K562 (cell line): ENCODE data around the gene WDR18. TPM values are rescaled to one million over a fixed set of nuclear protein-coding genes. Genes with fewer than 3 reads are reported as not detected.

Source experiments
- CBX1 ChIP-seq: sonication (generic); IDR thresholded peaks from 2 replicates; pipeline ENCODE4 v1.6.1; 2016; ENCODE audit warnings: antibody characterized with exemption, low read depth, mild to moderate bottlenecking
- CCNT2 ChIP-seq: IDR thresholded peaks from 2 replicates; pipeline ENCODE4 v1.6.1; 2011; ENCODE audit warnings: borderline replicate concordance, low read depth, mild to moderate bottlenecking, moderate library complexity, mixed read lengths, low read length; ENCODE audit not compliant: insufficient read length; ENCODE audit errors: extremely low read depth
- HMGXB4 ChIP-seq: sonication (generic); formaldehyde crosslinking; IDR thresholded peaks from 2 replicates; pipeline ENCODE4 v1.8.1; 2023; ENCODE audit warnings: mild to moderate bottlenecking, missing genetic modification reagents
- NR3C1 ChIP-seq: sonication (generic); formaldehyde crosslinking; IDR thresholded peaks from 2 replicates; pipeline ENCODE4 v1.8.1; 2022; ENCODE audit warnings: missing genetic modification reagents
- PBX2 ChIP-seq, 2 experiments: IDR thresholded peaks in 1 of 2; conservative IDR thresholded peaks in 1 of 2; 2 replicates each; pipeline ENCODE4 v1.6.1; 2016; ENCODE audit warnings: low read depth in 2 of 2, mild to moderate bottlenecking in 1 of 2, missing compliant biosample characterization in 1 of 2, missing genetic modification characterization in 1 of 2, moderate library complexity in 1 of 2
- RBM17 ChIP-seq: fragments of 200-400 bp; formaldehyde crosslinking; IDR thresholded peaks from 2 replicates; pipeline ENCODE4 v1.6.1; 2017; ENCODE audit warnings: low read depth, mild to moderate bottlenecking, low read length, borderline replicate concordance
- RBM34 ChIP-seq: fragments of 200-400 bp; formaldehyde crosslinking; IDR thresholded peaks from 2 replicates; pipeline ENCODE4 v1.6.1; 2018; ENCODE audit warnings: low read length, borderline replicate concordance; ENCODE audit not compliant: insufficient read depth
- SIN3A ChIP-seq, 2 experiments: fragments of 150-350 bp in 1 of 2; IDR thresholded peaks; 2 replicates each; pipeline ENCODE4 v1.6.1; 2011 to 2016; ENCODE audit warnings: borderline replicate concordance in 2 of 2, low read depth in 2 of 2, low read length in 2 of 2, mild to moderate bottlenecking in 2 of 2, moderate library complexity in 2 of 2; ENCODE audit not compliant: control insufficient read depth in 1 of 2
- SP2 ChIP-seq: IDR thresholded peaks from 2 replicates; pipeline ENCODE4 v1.6.1; 2011; ENCODE audit warnings: mild to moderate bottlenecking, low read depth, low read length, moderate library complexity; ENCODE audit not compliant: poor library complexity, severe bottlenecking; ENCODE audit errors: extremely low read depth
- SRSF1 ChIP-seq: fragments of 200-400 bp; formaldehyde crosslinking; IDR thresholded peaks from 2 replicates; pipeline ENCODE4 v1.6.1; 2017; ENCODE audit warnings: mild to moderate bottlenecking, low read depth, low read length, moderate library complexity
- TCF7 ChIP-seq: sonication (generic); IDR thresholded peaks from 2 replicates; pipeline ENCODE4 v1.6.1; 2016; ENCODE audit warnings: antibody characterized with exemption, borderline replicate concordance
- ZNF584 ChIP-seq: fragments of 200-800 bp; sonication (Bioruptor generic); IDR thresholded peaks from 2 replicates; pipeline ENCODE4 v1.6.1; 2016; ENCODE audit warnings: low read depth, mild to moderate bottlenecking, missing genetic modification characterization, missing compliant biosample characterization
- ZNF76 ChIP-seq: fragments of 250-450 bp; sonication (Bioruptor Pico); IDR thresholded peaks from 2 replicates; pipeline ENCODE4 v1.4.0; 2020; ENCODE audit warnings: mild to moderate bottlenecking, moderate library complexity, borderline replicate concordance
- polyA plus RNA-seq, 8 experiments: library from polyadenylated mRNA; depleted of rRNA in 4 of 8; stranded (reverse) in 5 of 8; unstranded in 3 of 8; fragments of >200 nt; fragmentation: Nextera tagmentation in 2 of 8; fragmentation: Illumina TruSeq in 1 of 8; extraction: Ambion mirVana in 2 of 8; extraction: Trizol in 1 of 8; gene quantifications; 2 replicates each; pipeline versions ENCODE4 v1.2.1 to v1.2.3, GENCODE V29; 2011 to 2014; ENCODE audit warnings: inconsistent platforms in 1 of 8, missing spikeins in 1 of 8
- total RNA-seq, 7 experiments: library from RNA; depleted of rRNA in 6 of 7; stranded (reverse); fragments of >200 nt in 6 of 7; fragmentation: Illumina TruSeq in 2 of 7; extraction: Trizol in 2 of 7; gene quantifications; 2 replicates each; pipeline versions ENCODE4 v1.2.1 to v1.2.3, GENCODE V29; 2011 to 2021; ENCODE audit warnings: low replicate concordance in 1 of 7
- TF ChIP-seq, protein P1 (sequence below): fragments of 450-650 bp; IDR thresholded peaks from 2 replicates; pipeline ENCODE4 v1.6.1; 2014; ENCODE audit warnings: low read depth, mild to moderate bottlenecking, moderate library complexity, borderline replicate concordance

The WDR18 gene
- total and polyA plus RNA-seq, 9 of the 15 experiments (the other 6 are each of a cell fraction or from before 2014, with no cell fraction given), result 0.65 to 181 (median 30.1) TPM

GRCh38 chr19:1020868-1021425 lies 36.8 kb downstream of the WDR18 start, which contains the start of gene TMEM259 (continued):
- TF ChIP-seq PBX2 (CRISPR knock-in tag; IDR thresholded peaks at IDR 0.05; ENCODE audit: low read depth) (no peak), PBX2 (tag; conservative IDR thresholded peaks at IDR 0.05; ENCODE audit: low read depth) (no peak), NR3C1 (0 out of 2 replicates have a peak, but pooled peaks have one; percentile 16), TCF7 (peak; percentile 24), ZNF76 (peak; percentile 95; the same call in 1 of the 2 replicates), RBM34 (no peak; the same call in 1 of the 2 replicates), HMGXB4 (CRISPR knock-in tag) (peak; percentile 45; the same call in 1 of the 2 replicates), ZNF584 (0 out of 2 replicates have a peak, but pooled peaks have one; percentile 45), SIN3A (IDR thresholded peaks at IDR 0.05; ENCODE audit: borderline replicate concordance in 2 of 2, control insufficient read depth in 1 of 2, low read depth in 2 of 2, low read length in 2 of 2) (peak in 1 of 2 experiments; percentile 81; a peak in 1 of 4 replicates), SP2 (peak; percentile 88), CCNT2 (peak; percentile 89), SRSF1 (no peak), CBX1 (no peak), RBM17 (no peak)
- TF ChIP-seq, protein P1, sequence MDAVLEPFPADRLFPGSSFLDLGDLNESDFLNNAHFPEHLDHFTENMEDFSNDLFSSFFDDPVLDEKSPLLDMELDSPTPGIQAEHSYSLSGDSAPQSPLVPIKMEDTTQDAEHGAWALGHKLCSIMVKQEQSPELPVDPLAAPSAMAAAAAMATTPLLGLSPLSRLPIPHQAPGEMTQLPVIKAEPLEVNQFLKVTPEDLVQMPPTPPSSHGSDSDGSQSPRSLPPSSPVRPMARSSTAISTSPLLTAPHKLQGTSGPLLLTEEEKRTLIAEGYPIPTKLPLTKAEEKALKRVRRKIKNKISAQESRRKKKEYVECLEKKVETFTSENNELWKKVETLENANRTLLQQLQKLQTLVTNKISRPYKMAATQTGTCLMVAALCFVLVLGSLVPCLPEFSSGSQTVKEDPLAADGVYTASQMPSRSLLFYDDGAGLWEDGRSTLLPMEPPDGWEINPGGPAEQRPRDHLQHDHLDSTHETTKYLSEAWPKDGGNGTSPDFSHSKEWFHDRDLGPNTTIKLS, result peak; percentile 41; the same call in 1 of the 2 replicates
